Activated T-helper 1 cell treated with Interleukin-2 at 50 U/mL for 16 hours (primary cell): Measurements from ENCODE around the gene CCDC97.
"Not testable (repeated sequence)": the region's sequence is repeated elsewhere in the genome, so short reads cannot be mapped to it uniquely, and the experiment has no call there.

Experiments
- DNase-seq: peaks from one replicate; pipeline ENCODE4 v3.0.0-alpha.2; 2020; ENCODE audit warnings: low read depth

Gene CCDC97

DNA sequence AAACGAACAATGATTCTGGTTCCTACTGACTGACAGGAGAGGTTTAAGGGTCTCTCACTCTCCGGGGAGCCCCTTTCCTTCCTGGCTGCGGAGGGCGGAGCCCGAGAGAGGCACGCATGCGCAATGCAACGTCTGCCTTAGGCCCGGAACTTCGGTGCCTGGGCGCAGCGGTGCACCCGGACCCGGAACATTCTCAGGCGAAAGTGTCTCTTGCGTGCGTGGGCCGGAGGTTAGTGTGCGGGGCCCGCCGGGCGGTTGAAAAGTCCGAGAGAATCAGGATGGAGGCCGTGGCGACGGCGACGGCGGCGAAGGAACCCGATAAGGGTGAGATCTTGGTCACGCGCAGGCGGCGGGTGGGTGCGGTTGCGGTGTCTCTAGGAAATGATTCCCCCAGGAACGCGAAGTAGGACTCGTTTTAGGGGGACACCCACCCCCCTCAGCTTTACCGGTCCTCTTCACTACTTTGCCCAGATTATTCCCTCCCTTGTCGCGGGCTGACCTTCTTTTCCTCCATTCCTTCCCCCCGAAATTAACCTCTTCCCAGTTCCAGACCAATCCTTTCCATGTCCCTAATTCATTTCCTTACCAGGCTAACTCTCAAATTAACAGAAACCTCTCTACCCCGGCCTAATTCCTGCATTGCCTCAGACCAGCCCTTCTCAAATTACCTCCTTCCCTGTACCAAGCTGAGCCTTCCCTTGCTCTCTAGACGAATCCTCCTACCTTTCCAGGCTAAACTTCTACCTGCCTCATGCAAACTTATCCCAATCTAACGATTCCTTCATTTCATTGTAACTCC lies at the start of gene CCDC97:
TSS of gene CCDC97 (plus strand) at position 140 of the 799 bp plus-strand sequence. CDS start at position 279, 139 bp downstream.
- peak; percentile 78 for DNase-seq

GRCh38 chr19:41261474-41262190 lies 48.3 kb upstream of the CCDC97 start:
- DNase-seq, result no peak

GRCh38 chr19:41263042-41263849 lies 46.7 kb upstream of the CCDC97 start:
- DNase-seq, result peak; percentile 70

DNA sequence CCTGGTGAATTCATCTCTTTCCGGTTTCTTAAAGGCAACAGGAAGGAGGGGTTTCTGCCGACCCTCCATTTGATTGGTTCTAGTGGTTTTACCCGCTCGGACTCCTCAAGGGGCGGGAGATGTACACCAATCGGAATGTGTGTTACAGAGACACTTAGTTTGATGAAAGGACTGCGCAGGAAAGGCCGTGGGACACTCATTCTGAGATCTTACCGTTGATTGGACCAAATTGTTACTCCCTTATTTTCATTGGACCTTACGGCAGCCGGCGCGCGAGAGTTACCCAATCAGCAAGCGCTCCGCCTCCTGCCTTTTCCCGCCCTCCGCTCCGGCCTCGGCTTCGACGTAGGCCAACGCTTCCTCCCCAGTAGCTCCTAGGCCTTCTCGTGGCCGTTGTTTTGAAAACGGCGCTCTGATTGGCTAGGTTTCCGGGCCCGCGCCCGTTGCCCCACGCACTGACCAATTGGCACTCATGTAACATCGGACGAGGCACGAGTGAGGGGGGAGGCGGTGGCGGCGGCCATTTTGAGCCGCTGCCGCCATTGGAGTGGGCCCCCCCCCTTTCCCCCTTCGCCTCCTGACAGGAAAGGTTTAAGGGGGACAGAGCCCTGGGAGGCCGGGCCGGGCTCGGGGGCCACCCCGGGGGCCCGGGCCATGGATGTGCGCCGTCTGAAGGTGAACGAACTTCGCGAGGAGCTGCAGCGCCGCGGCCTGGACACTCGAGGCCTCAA lies 46.0 kb upstream of the CCDC97 start, which contains the start of gene HNRNPUL1:
TSS of gene HNRNPUL1 (plus strand) at position 523 of the 731 bp plus-strand sequence. CDS start at position 655, 132 bp downstream.
- DNase-seq, result peak; percentile 98

DNA sequence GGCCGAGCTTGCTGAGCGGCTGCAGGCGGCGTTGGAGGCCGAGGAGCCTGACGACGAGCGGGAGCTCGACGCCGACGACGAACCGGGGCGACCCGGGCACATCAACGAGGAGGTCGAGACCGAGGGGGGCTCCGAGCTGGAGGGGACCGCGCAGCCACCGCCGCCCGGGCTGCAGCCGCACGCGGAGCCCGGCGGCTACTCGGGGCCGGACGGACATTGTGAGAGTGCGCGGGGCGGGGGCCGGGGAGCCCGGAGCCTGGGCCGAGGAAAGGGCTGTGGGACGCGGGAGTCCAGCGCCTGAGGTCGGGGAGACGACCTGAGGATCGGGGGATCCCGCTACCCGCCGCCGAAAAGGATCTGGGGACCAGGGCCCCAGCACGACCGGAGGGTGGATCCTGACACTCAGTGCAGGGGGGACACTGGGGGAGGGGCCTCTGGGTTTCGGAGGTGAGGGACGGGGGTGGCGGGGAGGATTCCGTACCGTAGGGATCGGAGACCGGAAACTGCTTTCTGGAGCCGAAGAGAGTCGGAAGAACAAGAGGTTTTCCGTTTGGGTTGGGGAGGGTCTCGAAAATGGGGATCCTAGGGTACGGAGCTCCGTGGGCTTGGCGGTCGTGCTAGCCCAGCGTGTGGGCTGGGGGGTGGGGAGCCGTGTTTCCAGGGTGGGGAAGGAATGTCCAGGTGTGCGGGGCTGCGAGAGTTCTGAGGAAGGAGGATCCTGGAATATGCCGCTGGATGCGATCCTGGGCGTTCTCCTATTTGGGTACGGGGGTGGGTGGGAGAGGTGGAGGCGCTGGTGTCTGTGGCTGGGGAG lies 45.2 kb upstream of the CCDC97 start:
- DNase-seq, result peak; percentile 27

GRCh38 chr19:41265395-41266153 lies 44.4 kb upstream of the CCDC97 start:
- no peak for DNase-seq

DNA sequence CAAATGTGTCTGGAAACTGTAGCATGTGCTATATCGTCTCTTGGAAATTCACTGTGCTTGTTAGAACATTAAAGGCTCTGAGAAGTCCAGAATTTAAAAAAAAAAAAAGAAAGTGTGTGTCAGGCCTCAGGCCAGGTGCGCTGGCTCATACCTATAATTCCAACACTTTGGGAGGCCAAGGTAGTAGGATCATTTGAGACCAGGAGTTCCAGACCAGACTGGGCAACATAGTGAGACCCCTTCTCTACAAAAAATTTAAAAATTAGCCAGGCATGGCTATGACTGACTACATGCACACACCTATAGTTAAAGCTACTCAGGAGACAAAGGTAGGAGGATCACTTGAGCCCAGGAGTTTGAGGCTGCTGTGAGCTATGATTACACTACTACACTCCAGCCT lies 40.9 kb upstream of the CCDC97 start:
- DNase-seq, result no peak

- DNase-seq, result no peak
Observed at GRCh38 chr19:41269571-41269970, 40.4 kb upstream of the CCDC97 start.

- DNase-seq, result no peak
Observed at GRCh38 chr19:41273076-41273475, 36.9 kb upstream of the CCDC97 start.

GRCh38 chr19:41274802-41275201 lies 35.2 kb upstream of the CCDC97 start:
- no peak for DNase-seq

DNA sequence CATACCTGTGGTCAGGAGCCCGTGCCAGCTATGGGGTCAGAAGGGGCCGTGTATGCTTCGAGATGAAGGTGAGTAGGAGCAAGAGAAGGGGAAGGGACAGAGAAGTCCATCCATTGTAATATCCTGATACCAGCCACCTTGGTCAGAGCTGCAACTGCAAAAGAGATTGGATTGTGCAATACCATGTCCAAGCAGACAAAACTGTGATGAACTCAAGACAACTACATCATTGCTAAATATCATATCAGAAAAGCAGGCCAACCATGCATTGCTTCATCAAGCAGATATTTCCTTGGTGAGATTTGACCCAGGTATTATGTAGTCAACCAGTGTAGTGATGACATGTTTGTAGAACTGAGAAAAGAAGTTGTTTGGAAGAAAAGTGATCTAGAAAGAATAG lies 33.7 kb upstream of the CCDC97 start:
- DNase-seq, result no peak

GRCh38 chr19:41278478-41278877 lies 31.5 kb upstream of the CCDC97 start:
- DNase-seq, result no peak

GRCh38 chr19:41288673-41289530 lies 21.1 kb upstream of the CCDC97 start:
- DNase-seq, result no peak

- DNase-seq, result not testable (repeated sequence)
Observed at GRCh38 chr19:41289814-41290213, 20.2 kb upstream of the CCDC97 start.

GRCh38 chr19:41294393-41294792 lies 15.6 kb upstream of the CCDC97 start:
- no peak for DNase-seq

DNA sequence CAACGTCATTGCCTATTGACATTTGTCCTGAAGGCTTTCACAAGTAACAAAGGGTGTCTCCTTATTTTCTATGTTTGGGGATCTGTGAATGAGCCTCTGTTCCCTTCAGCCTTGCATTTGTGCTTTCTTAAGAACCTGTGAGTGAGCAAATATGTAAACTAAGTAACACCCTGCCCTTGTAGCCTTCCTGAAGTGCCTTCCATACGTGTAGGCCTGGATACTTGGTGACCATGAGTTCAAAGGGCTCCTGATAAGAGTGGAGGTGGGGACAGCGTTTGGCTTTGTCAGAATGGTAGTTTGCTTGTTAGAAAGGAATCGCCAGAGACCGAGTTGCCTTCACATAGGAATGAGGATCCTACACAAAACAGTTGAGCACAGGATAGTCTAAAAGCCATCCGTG lies 14.5 kb upstream of the CCDC97 start:
- DNase-seq, result no peak

- DNase-seq, result no peak
Observed at GRCh38 chr19:41296433-41296871, 13.5 kb upstream of the CCDC97 start.

DNA sequence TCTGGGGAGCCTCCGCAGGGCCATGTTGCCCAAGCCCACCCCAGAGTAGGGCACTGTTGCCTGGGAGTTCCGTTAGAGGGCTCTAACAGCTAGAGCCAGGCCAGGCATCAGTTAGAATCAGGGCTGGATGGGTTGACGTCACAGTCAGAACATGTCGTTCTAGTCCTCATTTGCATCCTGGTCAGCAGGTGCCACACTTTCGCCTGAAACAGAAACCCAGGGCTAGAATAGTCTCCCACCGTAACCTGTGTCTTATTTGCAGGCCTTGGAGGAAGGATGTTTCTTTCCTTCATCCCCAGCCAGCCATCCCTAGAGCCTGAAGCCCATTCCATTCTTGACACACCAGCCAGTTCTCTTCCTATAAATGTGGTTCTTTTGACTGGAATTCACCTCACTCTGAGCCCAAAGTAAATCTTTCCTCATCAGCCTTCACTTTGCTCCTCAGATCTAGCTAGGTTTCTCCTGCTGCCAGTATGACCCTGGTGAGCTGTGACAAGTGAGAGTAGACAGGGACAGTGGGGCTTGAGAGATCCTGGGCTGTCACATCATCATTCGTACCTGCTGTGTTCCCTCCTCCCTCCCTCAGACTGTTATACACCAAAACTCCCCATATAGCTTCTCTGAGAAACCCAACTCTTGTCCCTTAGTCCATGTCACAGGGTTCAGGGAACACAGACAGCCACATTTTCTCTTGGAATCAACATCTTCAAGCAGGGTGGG lies 12.2 kb upstream of the CCDC97 start:
- no peak for DNase-seq
